ENCODE results near the gene CCNK.

CCNK gene

GRCh38 chr14:99503848-99504453 lies 22.7 kb downstream of the CCNK start:
- no peak for ATAC-seq
- TF ChIP-seq BACH2 (CRISPR knock-in tag; IDR thresholded peaks at IDR 0.05; ENCODE audit: borderline replicate concordance) (no peak), RARB (CRISPR knock-in tag; IDR thresholded peaks at IDR 0.05) (no peak), TCF4 (CRISPR knock-in tag; IDR thresholded peaks at IDR 0.05; ENCODE audit: borderline replicate concordance) (no peak), ISL1 (CRISPR knock-in tag; IDR thresholded peaks at IDR 0.05) (no peak), ZNF565 (CRISPR knock-in tag; conservative IDR thresholded peaks at IDR 0.05; ENCODE audit: low read depth) (no peak), TOX (CRISPR knock-in tag; IDR thresholded peaks at IDR 0.05; ENCODE audit: borderline replicate concordance) (no peak), ZNF8 (CRISPR knock-in tag; IDR thresholded peaks at IDR 0.05) (no peak), ZFP3 (CRISPR knock-in tag; IDR thresholded peaks at IDR 0.05) (no peak), ARNTL (CRISPR knock-in tag; IDR thresholded peaks at IDR 0.05; ENCODE audit: borderline replicate concordance, low read depth) (no peak), CSRNP3 (CRISPR knock-in tag; IDR thresholded peaks at IDR 0.05) (no peak), ZC3H10 (CRISPR knock-in tag; IDR thresholded peaks at IDR 0.05) (no peak), GLIS3 (CRISPR knock-in tag; IDR thresholded peaks at IDR 0.05) (no peak), SNAI2 (CRISPR knock-in tag; IDR thresholded peaks at IDR 0.05) (no peak), ZNF70 (CRISPR knock-in tag; IDR thresholded peaks at IDR 0.05) (no peak), CSDC2 (CRISPR knock-in tag; IDR thresholded peaks at IDR 0.05) (no peak), ESRRG (CRISPR knock-in tag; IDR thresholded peaks at IDR 0.05) (no peak), ZFP30 (CRISPR knock-in tag; IDR thresholded peaks at IDR 0.05) (no peak)
- TF ChIP-seq, protein P1, sequence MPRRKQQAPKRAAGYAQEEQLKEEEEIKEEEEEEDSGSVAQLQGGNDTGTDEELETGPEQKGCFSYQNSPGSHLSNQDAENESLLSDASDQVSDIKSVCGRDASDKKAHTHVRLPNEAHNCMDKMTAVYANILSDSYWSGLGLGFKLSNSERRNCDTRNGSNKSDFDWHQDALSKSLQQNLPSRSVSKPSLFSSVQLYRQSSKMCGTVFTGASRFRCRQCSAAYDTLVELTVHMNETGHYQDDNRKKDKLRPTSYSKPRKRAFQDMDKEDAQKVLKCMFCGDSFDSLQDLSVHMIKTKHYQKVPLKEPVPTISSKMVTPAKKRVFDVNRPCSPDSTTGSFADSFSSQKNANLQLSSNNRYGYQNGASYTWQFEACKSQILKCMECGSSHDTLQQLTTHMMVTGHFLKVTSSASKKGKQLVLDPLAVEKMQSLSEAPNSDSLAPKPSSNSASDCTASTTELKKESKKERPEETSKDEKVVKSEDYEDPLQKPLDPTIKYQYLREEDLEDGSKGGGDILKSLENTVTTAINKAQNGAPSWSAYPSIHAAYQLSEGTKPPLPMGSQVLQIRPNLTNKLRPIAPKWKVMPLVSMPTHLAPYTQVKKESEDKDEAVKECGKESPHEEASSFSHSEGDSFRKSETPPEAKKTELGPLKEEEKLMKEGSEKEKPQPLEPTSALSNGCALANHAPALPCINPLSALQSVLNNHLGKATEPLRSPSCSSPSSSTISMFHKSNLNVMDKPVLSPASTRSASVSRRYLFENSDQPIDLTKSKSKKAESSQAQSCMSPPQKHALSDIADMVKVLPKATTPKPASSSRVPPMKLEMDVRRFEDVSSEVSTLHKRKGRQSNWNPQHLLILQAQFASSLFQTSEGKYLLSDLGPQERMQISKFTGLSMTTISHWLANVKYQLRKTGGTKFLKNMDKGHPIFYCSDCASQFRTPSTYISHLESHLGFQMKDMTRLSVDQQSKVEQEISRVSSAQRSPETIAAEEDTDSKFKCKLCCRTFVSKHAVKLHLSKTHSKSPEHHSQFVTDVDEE (CRISPR knock-in tag; IDR thresholded peaks at IDR 0.05), result no peak
- TF ChIP-seq, protein P2, sequence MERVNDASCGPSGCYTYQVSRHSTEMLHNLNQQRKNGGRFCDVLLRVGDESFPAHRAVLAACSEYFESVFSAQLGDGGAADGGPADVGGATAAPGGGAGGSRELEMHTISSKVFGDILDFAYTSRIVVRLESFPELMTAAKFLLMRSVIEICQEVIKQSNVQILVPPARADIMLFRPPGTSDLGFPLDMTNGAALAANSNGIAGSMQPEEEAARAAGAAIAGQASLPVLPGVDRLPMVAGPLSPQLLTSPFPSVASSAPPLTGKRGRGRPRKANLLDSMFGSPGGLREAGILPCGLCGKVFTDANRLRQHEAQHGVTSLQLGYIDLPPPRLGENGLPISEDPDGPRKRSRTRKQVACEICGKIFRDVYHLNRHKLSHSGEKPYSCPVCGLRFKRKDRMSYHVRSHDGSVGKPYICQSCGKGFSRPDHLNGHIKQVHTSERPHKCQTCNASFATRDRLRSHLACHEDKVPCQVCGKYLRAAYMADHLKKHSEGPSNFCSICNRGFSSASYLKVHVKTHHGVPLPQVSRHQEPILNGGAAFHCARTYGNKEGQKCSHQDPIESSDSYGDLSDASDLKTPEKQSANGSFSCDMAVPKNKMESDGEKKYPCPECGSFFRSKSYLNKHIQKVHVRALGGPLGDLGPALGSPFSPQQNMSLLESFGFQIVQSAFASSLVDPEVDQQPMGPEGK (CRISPR knock-in tag; IDR thresholded peaks at IDR 0.05; ENCODE audit: borderline replicate concordance), result no peak
- TF ChIP-seq, protein P3, sequence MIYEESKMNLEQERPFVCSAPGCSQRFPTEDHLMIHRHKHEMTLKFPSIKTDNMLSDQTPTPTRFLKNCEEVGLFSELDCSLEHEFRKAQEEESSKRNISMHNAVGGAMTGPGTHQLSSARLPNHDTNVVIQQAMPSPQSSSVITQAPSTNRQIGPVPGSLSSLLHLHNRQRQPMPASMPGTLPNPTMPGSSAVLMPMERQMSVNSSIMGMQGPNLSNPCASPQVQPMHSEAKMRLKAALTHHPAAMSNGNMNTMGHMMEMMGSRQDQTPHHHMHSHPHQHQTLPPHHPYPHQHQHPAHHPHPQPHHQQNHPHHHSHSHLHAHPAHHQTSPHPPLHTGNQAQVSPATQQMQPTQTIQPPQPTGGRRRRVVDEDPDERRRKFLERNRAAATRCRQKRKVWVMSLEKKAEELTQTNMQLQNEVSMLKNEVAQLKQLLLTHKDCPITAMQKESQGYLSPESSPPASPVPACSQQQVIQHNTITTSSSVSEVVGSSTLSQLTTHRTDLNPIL (CRISPR knock-in tag; IDR thresholded peaks at IDR 0.05; ENCODE audit: low read depth), result no peak

DNA sequence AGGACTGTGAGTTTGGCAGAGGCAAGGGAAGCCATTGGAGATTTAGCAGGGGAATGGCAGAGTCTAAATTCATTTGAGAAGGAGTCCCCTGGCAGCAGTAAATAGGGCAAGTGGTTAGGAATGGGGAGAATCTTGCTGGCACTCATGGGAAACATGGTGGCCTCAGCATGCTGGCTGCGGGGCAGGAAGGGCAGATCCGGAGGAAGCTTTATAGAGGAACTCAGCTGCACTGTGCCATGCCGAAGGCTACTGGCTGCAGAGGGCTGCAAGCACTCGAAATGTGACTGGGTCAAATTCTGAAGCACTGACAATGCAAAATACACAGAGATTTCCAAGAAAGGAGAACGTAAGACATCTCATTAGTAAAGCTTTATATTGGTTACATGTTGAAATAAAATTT lies 23.9 kb downstream of the CCNK start:
- no peak for ATAC-seq
- no peak for TF ChIP-seq SNAI2 (CRISPR knock-in tag; IDR thresholded peaks at IDR 0.05)
- TF ChIP-seq ZFP30 (CRISPR knock-in tag; IDR thresholded peaks at IDR 0.05), result no peak
- no peak for TF ChIP-seq ZC3H10 (CRISPR knock-in tag; IDR thresholded peaks at IDR 0.05)
- no peak for TF ChIP-seq ZFP3 (CRISPR knock-in tag; IDR thresholded peaks at IDR 0.05)
- TF ChIP-seq ZNF8 (CRISPR knock-in tag; IDR thresholded peaks at IDR 0.05), result no peak
- no peak for TF ChIP-seq OSR1 (CRISPR knock-in tag; IDR thresholded peaks at IDR 0.05)
- TF ChIP-seq TOX (CRISPR knock-in tag; IDR thresholded peaks at IDR 0.05; ENCODE audit: borderline replicate concordance), result no peak
- TF ChIP-seq GLIS3 (CRISPR knock-in tag; IDR thresholded peaks at IDR 0.05), result no peak
- TF ChIP-seq PPARA (CRISPR knock-in tag; IDR thresholded peaks at IDR 0.05; ENCODE audit: borderline replicate concordance), result no peak
- TF ChIP-seq ZNF565 (CRISPR knock-in tag; conservative IDR thresholded peaks at IDR 0.05; ENCODE audit: low read depth), result no peak
- TF ChIP-seq CSDC2 (CRISPR knock-in tag; IDR thresholded peaks at IDR 0.05), result no peak

- TF ChIP-seq SNAI2 (CRISPR knock-in tag; IDR thresholded peaks at IDR 0.05), result no peak
- no peak for TF ChIP-seq BACH2 (CRISPR knock-in tag; IDR thresholded peaks at IDR 0.05; ENCODE audit: borderline replicate concordance)
- no peak for TF ChIP-seq ZNF70 (CRISPR knock-in tag; IDR thresholded peaks at IDR 0.05)
- no peak for TF ChIP-seq GLIS3 (CRISPR knock-in tag; IDR thresholded peaks at IDR 0.05)
- no peak for TF ChIP-seq OSR1 (CRISPR knock-in tag; IDR thresholded peaks at IDR 0.05)
- TF ChIP-seq, protein P3 (CRISPR knock-in tag; IDR thresholded peaks at IDR 0.05; ENCODE audit: low read depth), result no peak
- no peak for TF ChIP-seq RARB (CRISPR knock-in tag; IDR thresholded peaks at IDR 0.05)
- no peak for TF ChIP-seq ARNTL (CRISPR knock-in tag; IDR thresholded peaks at IDR 0.05; ENCODE audit: borderline replicate concordance, low read depth)
- TF ChIP-seq, protein P1 (CRISPR knock-in tag; IDR thresholded peaks at IDR 0.05), result no peak
- TF ChIP-seq ZFP30 (CRISPR knock-in tag; IDR thresholded peaks at IDR 0.05), result no peak
- no peak for TF ChIP-seq TCF4 (CRISPR knock-in tag; IDR thresholded peaks at IDR 0.05; ENCODE audit: borderline replicate concordance)
- TF ChIP-seq, protein P4, sequence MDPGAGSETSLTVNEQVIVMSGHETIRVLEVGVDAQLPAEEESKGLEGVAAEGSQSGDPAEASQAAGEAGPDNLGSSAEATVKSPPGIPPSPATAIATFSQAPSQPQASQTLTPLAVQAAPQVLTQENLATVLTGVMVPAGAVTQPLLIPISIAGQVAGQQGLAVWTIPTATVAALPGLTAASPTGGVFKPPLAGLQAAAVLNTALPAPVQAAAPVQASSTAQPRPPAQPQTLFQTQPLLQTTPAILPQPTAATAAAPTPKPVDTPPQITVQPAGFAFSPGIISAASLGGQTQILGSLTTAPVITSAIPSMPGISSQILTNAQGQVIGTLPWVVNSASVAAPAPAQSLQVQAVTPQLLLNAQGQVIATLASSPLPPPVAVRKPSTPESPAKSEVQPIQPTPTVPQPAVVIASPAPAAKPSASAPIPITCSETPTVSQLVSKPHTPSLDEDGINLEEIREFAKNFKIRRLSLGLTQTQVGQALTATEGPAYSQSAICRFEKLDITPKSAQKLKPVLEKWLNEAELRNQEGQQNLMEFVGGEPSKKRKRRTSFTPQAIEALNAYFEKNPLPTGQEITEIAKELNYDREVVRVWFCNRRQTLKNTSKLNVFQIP (CRISPR knock-in tag; IDR thresholded peaks at IDR 0.05; ENCODE audit: borderline replicate concordance, low read depth), result no peak
- no peak for TF ChIP-seq ISL1 (CRISPR knock-in tag; IDR thresholded peaks at IDR 0.05)
- no peak for ATAC-seq
These were observed 25.1 kb downstream of the CCNK start for GRCh38 chr14:99506276-99506675.

Data from SK-N-SH treated with all-trans-retinoic acid at 6 μM for 48 hours (cell line).